Type B pancreatic cell (in vitro differentiated cells): ENCODE results near the gene OTOA. TPM values are rescaled to one million over a fixed set of nuclear protein-coding genes. Genes with fewer than 3 reads are reported as not detected.
A peak's percentile ranks its signal among the peaks of the same experiment; 100 is the strongest.
"Not testable (repeated sequence)": the region's sequence is repeated elsewhere in the genome, so short reads cannot be mapped to it uniquely, and the experiment has no call there.

Experiments
- DNase-seq: peaks from one replicate; pipeline ENCODE4 v3.0.0; 2021; ENCODE audit warnings: mixed read lengths; ENCODE audit not compliant: unreplicated experiment; ENCODE audit errors: extremely low spot score
- H3K27ac Mint-ChIP-seq: 2 replicates; pipeline ENCODE4 v1.8.0; 2021; ENCODE audit warnings: mild to moderate bottlenecking, mixed read lengths
- H3K27me3 Mint-ChIP-seq: 2 replicates; pipeline ENCODE4 v1.8.0; 2021; ENCODE audit warnings: mixed read lengths
- H3K36me3 Mint-ChIP-seq: 2 replicates; pipeline ENCODE4 v1.8.0; 2021; ENCODE audit warnings: mixed read lengths
- H3K4me1 Mint-ChIP-seq: one replicate; pipeline ENCODE4 v1.8.0; 2021; ENCODE audit warnings: mixed read lengths; ENCODE audit not compliant: unreplicated experiment
- H3K4me3 Mint-ChIP-seq: 2 replicates; pipeline ENCODE4 v1.8.0; 2021; ENCODE audit warnings: mild to moderate bottlenecking, mixed read lengths
- H3K9me3 Mint-ChIP-seq: 2 replicates; pipeline ENCODE4 v1.8.0; 2021; ENCODE audit warnings: mixed read lengths
- total RNA-seq: library from RNA; stranded (reverse); gene quantifications from 2 replicates; pipeline ENCODE4 v1.2.1, GENCODE V29; 2021; ENCODE audit warnings: low replicate concordance
- TF ChIP-seq, protein P1 (sequence below): fragments of 200-600 bp; sonication (generic); conservative IDR thresholded peaks from 2 replicates; pipeline ENCODE4 v1.5.0; 2021; ENCODE audit warnings: antibody characterized with exemption, mild to moderate bottlenecking

OTOA gene
- total RNA-seq, 1 donor from 2014 or later, result 0.17 TPM

DNA sequence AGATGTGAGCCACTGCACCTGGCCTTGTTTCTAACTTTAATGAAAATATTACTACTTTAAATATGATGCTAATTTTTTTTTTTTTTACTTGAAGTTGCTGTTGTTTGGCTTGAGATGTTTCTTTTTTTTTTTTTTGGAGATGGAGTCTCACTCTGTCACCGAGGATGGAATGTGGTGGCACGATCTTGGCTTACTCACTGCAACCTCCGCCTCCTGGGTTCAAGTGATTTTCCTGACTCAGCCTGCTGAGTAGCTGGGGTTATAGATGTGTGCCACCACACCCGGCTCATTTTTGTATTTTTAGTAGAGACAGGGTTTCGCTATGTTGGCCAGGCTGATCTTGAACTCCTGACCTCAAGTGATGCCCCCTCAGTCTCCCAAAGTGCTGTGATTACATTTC lies 35.0 kb upstream of the OTOA start:
- H3K27me3 Mint-ChIP-seq, result no peaks in the 10 kb centered on the region
- H3K36me3 Mint-ChIP-seq, result peaks cover 56% of the 10 kb centered on the region

DNA sequence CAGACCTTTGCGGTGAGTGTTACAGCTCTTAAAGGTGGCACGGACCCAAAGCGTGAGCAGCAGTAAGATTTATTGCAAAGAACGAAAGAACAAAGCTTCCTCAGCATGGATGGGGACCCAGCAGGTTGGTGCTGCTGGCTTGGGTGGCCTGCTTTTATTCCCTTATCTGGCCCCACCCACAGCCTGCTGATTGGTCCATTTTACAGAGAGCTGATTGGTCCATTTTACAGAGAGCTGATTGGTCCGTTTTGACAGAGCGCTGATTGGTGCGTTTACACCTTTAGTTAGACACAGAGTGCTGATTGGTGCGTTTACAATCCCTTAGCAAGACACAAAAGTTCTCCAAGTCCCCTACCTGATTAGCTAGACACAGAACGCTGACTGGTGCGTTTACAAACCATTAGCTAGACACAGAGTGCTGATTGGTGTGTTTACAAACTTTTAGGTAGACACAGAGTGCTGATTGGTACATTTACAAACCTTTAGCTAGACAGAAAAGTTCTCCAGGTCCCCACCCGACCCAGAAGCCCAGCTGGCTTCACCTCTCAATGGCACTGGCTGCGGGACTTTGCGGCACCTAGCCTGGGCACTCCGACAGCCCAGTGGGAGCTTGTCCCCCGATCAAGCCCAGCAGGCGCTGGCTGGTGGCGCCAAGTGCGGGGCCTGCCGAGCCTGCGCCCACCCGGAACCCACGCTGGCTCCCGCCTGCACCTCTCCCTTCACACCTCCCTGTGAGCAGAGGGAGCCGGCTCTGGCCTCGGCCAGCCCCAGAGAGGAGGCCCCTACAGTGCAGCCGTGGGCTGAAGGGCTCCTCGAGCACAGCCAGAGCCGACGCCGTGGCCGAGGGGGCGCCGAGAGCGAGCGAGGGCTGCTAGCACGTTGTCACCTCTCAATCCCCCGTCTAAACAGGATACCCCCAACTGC lies 33.9 kb upstream of the OTOA start:
- peak; percentile 22 for DNase-seq
- not testable (repeated sequence) for H3K27me3 Mint-ChIP-seq, H3K4me3 Mint-ChIP-seq, H3K9me3 Mint-ChIP-seq, H3K27ac Mint-ChIP-seq
- H3K36me3 Mint-ChIP-seq, result peaks cover 55% of the 10 kb centered on the region
- peaks cover 35% of the 10 kb centered on the region for H3K4me1 Mint-ChIP-seq

More for the DNA sequence above, 35.0 kb upstream of the OTOA start:
- Mint-ChIP-seq H3K9me3 (no peaks in the 10 kb centered on the region), H3K27ac (no peak overlapping the region), H3K4me1 (peaks cover 37% of the 10 kb centered on the region), H3K4me3 (no peak overlapping the region)
- DNase-seq, result no peak
- TF ChIP-seq, protein P1, sequence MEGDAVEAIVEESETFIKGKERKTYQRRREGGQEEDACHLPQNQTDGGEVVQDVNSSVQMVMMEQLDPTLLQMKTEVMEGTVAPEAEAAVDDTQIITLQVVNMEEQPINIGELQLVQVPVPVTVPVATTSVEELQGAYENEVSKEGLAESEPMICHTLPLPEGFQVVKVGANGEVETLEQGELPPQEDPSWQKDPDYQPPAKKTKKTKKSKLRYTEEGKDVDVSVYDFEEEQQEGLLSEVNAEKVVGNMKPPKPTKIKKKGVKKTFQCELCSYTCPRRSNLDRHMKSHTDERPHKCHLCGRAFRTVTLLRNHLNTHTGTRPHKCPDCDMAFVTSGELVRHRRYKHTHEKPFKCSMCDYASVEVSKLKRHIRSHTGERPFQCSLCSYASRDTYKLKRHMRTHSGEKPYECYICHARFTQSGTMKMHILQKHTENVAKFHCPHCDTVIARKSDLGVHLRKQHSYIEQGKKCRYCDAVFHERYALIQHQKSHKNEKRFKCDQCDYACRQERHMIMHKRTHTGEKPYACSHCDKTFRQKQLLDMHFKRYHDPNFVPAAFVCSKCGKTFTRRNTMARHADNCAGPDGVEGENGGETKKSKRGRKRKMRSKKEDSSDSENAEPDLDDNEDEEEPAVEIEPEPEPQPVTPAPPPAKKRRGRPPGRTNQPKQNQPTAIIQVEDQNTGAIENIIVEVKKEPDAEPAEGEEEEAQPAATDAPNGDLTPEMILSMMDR, result no peak

DNA sequence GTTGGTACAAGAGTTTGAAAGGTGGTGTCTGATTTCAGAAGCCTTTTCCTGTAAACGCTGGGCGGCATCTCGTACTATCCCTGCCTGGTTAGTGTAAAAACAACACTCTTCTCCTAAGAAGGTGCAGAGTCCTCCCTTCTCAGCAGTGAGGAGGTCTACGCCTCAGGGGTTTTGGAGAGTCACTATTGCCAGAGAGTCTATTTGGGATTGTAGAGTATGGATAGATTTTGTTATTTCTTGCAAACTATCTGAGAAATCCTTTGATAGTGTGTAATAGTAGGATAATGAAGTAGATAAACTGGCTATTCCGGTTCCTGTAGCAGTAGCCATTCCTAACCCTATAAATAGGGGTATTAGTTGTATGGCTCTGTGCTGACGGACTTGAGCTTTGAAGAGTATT lies 32.9 kb upstream of the OTOA start:
- peak overlapping the region; percentile 86 for H3K27ac Mint-ChIP-seq
- H3K4me1 Mint-ChIP-seq, result peaks cover 29% of the 10 kb centered on the region
- peak overlapping the region; percentile 62 for H3K4me3 Mint-ChIP-seq
- not testable (repeated sequence) for DNase-seq, H3K27me3 Mint-ChIP-seq, H3K9me3 Mint-ChIP-seq
- peaks cover 54% of the 10 kb centered on the region for H3K36me3 Mint-ChIP-seq

DNA sequence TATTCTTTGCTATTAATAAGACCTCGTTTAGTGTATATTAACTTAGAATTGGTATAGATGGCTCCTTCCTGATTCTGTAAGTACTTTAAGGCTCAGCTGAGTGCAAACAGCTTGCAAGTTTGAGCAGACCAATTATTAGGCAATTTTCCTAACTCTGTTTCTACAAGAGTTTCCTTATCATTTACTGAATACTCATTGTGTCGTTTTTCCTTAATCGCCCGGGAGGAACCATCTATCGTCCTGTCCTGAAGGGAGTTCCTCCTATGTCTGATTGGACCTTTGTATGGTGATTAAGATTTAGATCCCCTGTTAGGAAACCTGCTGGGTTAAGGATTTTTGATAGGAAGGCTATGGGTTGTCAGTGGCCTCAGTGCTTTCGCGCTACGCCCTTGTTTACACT lies 32.4 kb upstream of the OTOA start:
- H3K27me3 Mint-ChIP-seq, H3K9me3 Mint-ChIP-seq, DNase-seq: not testable (repeated sequence)
- Mint-ChIP-seq H3K36me3 (peaks cover 54% of the 10 kb centered on the region), H3K27ac (peak overlapping the region; percentile 86), H3K4me3 (peak overlapping the region; percentile 62), H3K4me1 (peaks cover 25% of the 10 kb centered on the region)

DNA sequence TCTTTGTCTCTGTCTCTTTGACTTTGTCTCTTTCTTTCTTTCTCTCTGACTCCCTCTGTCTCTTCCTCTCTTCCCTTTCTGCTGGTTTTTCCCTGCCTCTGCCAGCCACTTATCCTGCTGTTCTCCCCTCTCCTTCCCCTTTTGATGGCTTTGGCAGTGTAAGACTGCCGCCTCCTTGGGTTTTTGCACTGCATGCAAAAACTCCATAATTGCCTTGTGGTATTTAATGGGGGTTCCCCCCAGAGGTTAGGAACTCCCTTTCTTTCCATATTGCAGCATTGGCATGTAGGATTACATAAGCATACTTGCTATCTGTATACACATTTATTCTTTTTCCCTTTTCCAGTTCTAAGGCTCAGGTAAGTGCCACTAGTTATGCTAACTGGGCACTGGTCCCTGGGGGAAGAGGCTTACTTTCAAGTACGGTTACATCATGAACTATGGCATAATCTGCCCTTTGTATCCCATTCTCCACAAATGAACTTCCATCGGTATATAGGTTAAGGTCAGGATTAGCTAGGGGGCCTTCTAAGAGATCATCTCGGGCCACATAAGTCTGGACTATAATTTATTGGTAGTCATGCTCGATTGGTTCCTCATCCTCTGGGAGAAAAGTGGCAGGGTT lies 31.7 kb upstream of the OTOA start:
- Mint-ChIP-seq H3K4me1 (peaks cover 18% of the 10 kb centered on the region), H3K27ac (peak overlapping the region; percentile 86), H3K36me3 (peaks cover 47% of the 10 kb centered on the region)
- not testable (repeated sequence) for DNase-seq, H3K4me3 Mint-ChIP-seq, H3K27me3 Mint-ChIP-seq, H3K9me3 Mint-ChIP-seq

DNA sequence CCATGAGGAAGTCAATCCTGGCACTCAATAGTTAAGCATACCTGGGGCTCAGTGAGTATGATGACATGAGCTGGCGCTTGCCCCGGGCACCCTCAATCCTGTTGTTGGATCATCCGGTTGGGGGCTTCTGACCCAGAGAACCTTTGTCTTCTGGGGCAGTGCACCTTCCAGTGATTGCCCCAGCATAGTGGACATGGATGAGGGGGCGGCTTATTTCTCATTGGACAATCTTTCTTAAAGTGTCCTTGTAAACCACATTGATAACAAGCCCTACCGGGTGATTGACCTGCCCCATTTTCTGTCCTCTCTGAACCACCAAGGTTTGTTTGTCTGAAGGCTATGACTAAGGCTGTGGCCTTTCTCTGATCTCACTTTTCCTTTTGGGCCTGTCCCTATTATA lies 29.6 kb upstream of the OTOA start:
- TF ChIP-seq, protein P1, result no peak
- H3K36me3 Mint-ChIP-seq, result peaks cover 32% of the 10 kb centered on the region
- H3K4me1 Mint-ChIP-seq, result peaks cover 15% of the 10 kb centered on the region
- H3K9me3 Mint-ChIP-seq, result no peaks in the 10 kb centered on the region
- DNase-seq, result no peak
- H3K4me3 Mint-ChIP-seq, result no peak overlapping the region
- H3K27me3 Mint-ChIP-seq, result no peaks in the 10 kb centered on the region
- H3K27ac Mint-ChIP-seq, result no peak overlapping the region

DNA sequence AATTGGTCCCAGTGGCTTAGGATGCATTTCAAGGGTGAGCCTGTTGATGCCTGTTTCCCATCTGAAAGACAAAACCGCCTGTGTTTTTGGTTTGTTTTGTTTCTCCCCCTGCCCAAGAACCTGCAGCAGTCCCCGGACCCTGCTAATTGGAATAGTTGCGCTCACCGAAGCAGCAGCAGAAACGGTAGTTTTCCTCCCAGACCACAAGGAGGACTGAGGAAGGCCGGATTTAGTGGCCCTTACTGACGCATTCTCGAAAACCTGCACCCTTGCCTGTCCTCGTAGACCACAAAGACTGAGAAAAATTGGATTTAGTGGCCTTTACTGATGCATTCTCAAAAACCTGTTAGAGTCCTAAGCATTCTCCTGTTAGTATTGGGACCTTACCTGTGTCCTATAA lies 28.1 kb upstream of the OTOA start:
- Mint-ChIP-seq H3K4me1 (peaks cover 14% of the 10 kb centered on the region), H3K36me3 (peaks cover 25% of the 10 kb centered on the region)
- H3K27ac Mint-ChIP-seq, H3K4me3 Mint-ChIP-seq, DNase-seq, H3K9me3 Mint-ChIP-seq, H3K27me3 Mint-ChIP-seq: not testable (repeated sequence)
